AG09319 (cell line): Measurements from ENCODE around the gene NUP107.

Experiments
- DNase-seq: peaks from one replicate; pipeline ENCODE4 v3.0.0-alpha.2; 2010; ENCODE audit warnings: low read depth; ENCODE audit errors: extremely low read depth
- TF ChIP-seq, protein P1 (sequence below): IDR thresholded peaks from 2 replicates; pipeline ENCODE4 v1.5.1; 2011; ENCODE audit warnings: low read depth, mild to moderate bottlenecking, inconsistent platforms, low read length, moderate library complexity

NUP107 gene

GRCh38 chr12:68791897-68792481 lies 105.2 kb downstream of the NUP107 start:
- no peak for DNase-seq
- TF ChIP-seq, protein P1, sequence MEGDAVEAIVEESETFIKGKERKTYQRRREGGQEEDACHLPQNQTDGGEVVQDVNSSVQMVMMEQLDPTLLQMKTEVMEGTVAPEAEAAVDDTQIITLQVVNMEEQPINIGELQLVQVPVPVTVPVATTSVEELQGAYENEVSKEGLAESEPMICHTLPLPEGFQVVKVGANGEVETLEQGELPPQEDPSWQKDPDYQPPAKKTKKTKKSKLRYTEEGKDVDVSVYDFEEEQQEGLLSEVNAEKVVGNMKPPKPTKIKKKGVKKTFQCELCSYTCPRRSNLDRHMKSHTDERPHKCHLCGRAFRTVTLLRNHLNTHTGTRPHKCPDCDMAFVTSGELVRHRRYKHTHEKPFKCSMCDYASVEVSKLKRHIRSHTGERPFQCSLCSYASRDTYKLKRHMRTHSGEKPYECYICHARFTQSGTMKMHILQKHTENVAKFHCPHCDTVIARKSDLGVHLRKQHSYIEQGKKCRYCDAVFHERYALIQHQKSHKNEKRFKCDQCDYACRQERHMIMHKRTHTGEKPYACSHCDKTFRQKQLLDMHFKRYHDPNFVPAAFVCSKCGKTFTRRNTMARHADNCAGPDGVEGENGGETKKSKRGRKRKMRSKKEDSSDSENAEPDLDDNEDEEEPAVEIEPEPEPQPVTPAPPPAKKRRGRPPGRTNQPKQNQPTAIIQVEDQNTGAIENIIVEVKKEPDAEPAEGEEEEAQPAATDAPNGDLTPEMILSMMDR = no peak

DNA sequence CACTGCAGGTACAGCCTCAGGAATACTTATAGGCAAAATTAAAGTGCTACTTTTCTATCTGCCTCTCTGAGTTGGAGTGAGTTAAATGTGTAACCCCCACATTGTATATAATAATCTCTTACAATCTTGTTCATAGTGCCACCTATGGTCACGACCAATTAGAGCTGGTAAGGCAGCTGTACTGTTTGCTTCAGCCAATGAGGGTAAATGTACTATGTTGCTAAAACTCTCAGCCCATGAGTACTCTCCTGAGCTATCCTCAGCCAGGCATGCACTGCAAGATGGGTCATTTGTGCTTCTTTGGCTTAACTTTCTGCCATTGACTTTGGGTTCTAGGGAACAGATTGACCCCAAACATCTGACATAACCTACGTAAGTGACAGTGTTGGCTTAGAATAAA lies 106.2 kb downstream of the NUP107 start:
- TF ChIP-seq, protein P1 = no peak
- no peak for DNase-seq

- DNase-seq = no peak
- TF ChIP-seq, protein P1 = no peak
Measured at GRCh38 chr12:68793436-68793835, 106.7 kb downstream of the NUP107 start.

GRCh38 chr12:68793975-68794652 lies 107.3 kb downstream of the NUP107 start:
- DNase-seq = no peak
- TF ChIP-seq, protein P1 = no peak

- no peak for DNase-seq
- TF ChIP-seq, protein P1 = no peak
Measured at GRCh38 chr12:68794653-68795251, 108.0 kb downstream of the NUP107 start.
